K562 (cell line): Measurements from ENCODE around the gene NR1H2. TPM values are rescaled to one million over a fixed set of nuclear protein-coding genes. Genes with fewer than 3 reads are reported as not detected.

ENCODE experiments used
- BCOR ChIP-seq: fragments of 450-650 bp; IDR thresholded peaks from 2 replicates; pipeline ENCODE4 v1.6.1; 2016
- CBX3 ChIP-seq, 2 experiments: IDR thresholded peaks; 1 replicate in 1 of 2; 2 replicates in 1 of 2; pipeline ENCODE4 v1.6.1; 2012; ENCODE audit warnings: inconsistent platforms in 2 of 2, low read length in 2 of 2, borderline replicate concordance in 1 of 2, control low read depth in 1 of 2
- E4F1 ChIP-seq: fragments of 250-450 bp; sonication (Bioruptor Pico); IDR thresholded peaks from 2 replicates; pipeline ENCODE4 v1.5.0; 2021; ENCODE audit warnings: mild to moderate bottlenecking, borderline replicate concordance
- GTF2B ChIP-seq: IDR thresholded peaks from 2 replicates; pipeline ENCODE4 v1.6.1; 2011; ENCODE audit not compliant: insufficient read length; ENCODE audit errors: extremely low read depth
- KDM5B ChIP-seq: fragments of 200-600 bp; sonication (generic); IDR thresholded peaks from 2 replicates; pipeline ENCODE4 v1.6.1; 2012; ENCODE audit warnings: low read depth, mild to moderate bottlenecking, moderate library complexity, low read length, control low read depth, inconsistent platforms; ENCODE audit not compliant: insufficient replicate concordance
- NR2C2 ChIP-seq, 2 experiments: fragments of 200-800 bp in 1 of 2; sonication (Bioruptor generic) in 1 of 2; sonication (generic) in 1 of 2; formaldehyde crosslinking in 1 of 2; IDR thresholded peaks; 2 replicates each; pipeline versions ENCODE4 v1.6.1 to v1.8.0; 2016 to 2022; ENCODE audit warnings: mild to moderate bottlenecking in 1 of 2, missing compliant biosample characterization in 1 of 2, missing genetic modification characterization in 1 of 2, missing genetic modification reagents in 1 of 2
- NR4A1 ChIP-seq, 2 experiments: fragments of 250-450 bp in 1 of 2; fragments of 450-650 bp in 1 of 2; sonication (Bioruptor Pico) in 1 of 2; IDR thresholded peaks; 2 replicates each; pipeline versions ENCODE4 v1.4.0 to v1.6.1; 2016 to 2020; ENCODE audit warnings: mild to moderate bottlenecking in 2 of 2, missing compliant biosample characterization in 1 of 2, missing genetic modification characterization in 1 of 2, moderate library complexity in 1 of 2
- RFX1 ChIP-seq: fragments of 450-650 bp; IDR thresholded peaks from 2 replicates; pipeline ENCODE4 v1.6.1; 2016; ENCODE audit warnings: mild to moderate bottlenecking, moderate library complexity
- SMARCE1 ChIP-seq: fragments of 450-650 bp; IDR thresholded peaks from 2 replicates; pipeline ENCODE4 v1.7.1; 2016; ENCODE audit warnings: mild to moderate bottlenecking
- SNRNP70 ChIP-seq: fragments of 200-400 bp; formaldehyde crosslinking; optimal IDR thresholded peaks from 2 replicates; pipeline ENCODE3; 2017; ENCODE audit warnings: low read depth, low read length
- SPI1 ChIP-seq: IDR thresholded peaks from 2 replicates; pipeline ENCODE4 v1.6.1; 2011; ENCODE audit warnings: low read depth, low read length, control low read depth, borderline replicate concordance
- UBTF ChIP-seq, 2 experiments: IDR thresholded peaks; 2 replicates each; pipeline ENCODE4 v1.6.1; 2012; ENCODE audit warnings: improper control_type of control experiment in 2 of 2, low read depth in 2 of 2, low read length in 2 of 2, borderline replicate concordance in 1 of 2
- ZBTB17 ChIP-seq: fragments of 450-650 bp; formaldehyde crosslinking; IDR thresholded peaks from 2 replicates; pipeline ENCODE4 v1.4.0; 2020; ENCODE audit warnings: mild to moderate bottlenecking
- ZNF143 ChIP-seq: sonication (generic); formaldehyde crosslinking; IDR thresholded peaks from 2 replicates; pipeline ENCODE4 v1.9.0; 2022; ENCODE audit warnings: mild to moderate bottlenecking, missing genetic modification reagents
- ZNF24 ChIP-seq: fragments of 450-650 bp; IDR thresholded peaks from 2 replicates; pipeline ENCODE4 v1.6.1; 2016
- ZNF449 ChIP-seq: fragments of 250-450 bp; sonication (Bioruptor Pico); IDR thresholded peaks from 2 replicates; pipeline ENCODE4 v1.8.0; 2022; ENCODE audit warnings: moderate library complexity, mild to moderate bottlenecking, inconsistent platforms
- ZNF76 ChIP-seq: fragments of 250-450 bp; sonication (Bioruptor Pico); IDR thresholded peaks from 2 replicates; pipeline ENCODE4 v1.4.0; 2020; ENCODE audit warnings: mild to moderate bottlenecking, moderate library complexity, borderline replicate concordance
- polyA plus RNA-seq, 8 experiments: library from polyadenylated mRNA; depleted of rRNA in 4 of 8; stranded (reverse) in 5 of 8; unstranded in 3 of 8; fragments of >200 nt; fragmentation: Nextera tagmentation in 2 of 8; fragmentation: Illumina TruSeq in 1 of 8; extraction: Ambion mirVana in 2 of 8; extraction: Trizol in 1 of 8; gene quantifications; 2 replicates each; pipeline versions ENCODE4 v1.2.1 to v1.2.3, GENCODE V29; 2011 to 2014; ENCODE audit warnings: inconsistent platforms in 1 of 8, missing spikeins in 1 of 8
- total RNA-seq, 7 experiments: library from RNA; depleted of rRNA in 6 of 7; stranded (reverse); fragments of >200 nt in 6 of 7; fragmentation: Illumina TruSeq in 2 of 7; extraction: Trizol in 2 of 7; gene quantifications; 2 replicates each; pipeline versions ENCODE4 v1.2.1 to v1.2.3, GENCODE V29; 2011 to 2021; ENCODE audit warnings: low replicate concordance in 1 of 7

The NR1H2 gene
- total and polyA plus RNA-seq, 9 of the 15 experiments (the other 6 are each of a cell fraction or from before 2014, with no cell fraction given): 0.11 to 73.8 (median 24.0) TPM

- TF ChIP-seq E4F1 (no peak), ZBTB17 (CRISPR knock-in tag) (peak; percentile 77; the same call in 1 of the 2 replicates), SPI1 (peak; percentile 60), KDM5B (peak; percentile 82), ZNF76 (CRISPR knock-in tag) (peak; percentile 85; the same call in 1 of the 2 replicates), SNRNP70 (no peak), ZNF24 (peak; percentile 26; the same call in 1 of the 2 replicates), CBX3 (IDR thresholded peaks at IDR 0.05; ENCODE audit: borderline replicate concordance in 1 of 2, low read length in 2 of 2) (peak in 1 of 2 experiments; percentile 93; a peak in 2 of 3 replicates), SMARCE1 (0 out of 2 replicates have a peak, but pooled peaks have one; percentile 8), BCOR (peak; percentile 78; the same call in 1 of the 2 replicates), ZNF449 (no peak), RFX1 (peak; percentile 90), UBTF (IDR thresholded peaks at IDR 0.05; ENCODE audit: borderline replicate concordance in 1 of 2, low read depth in 2 of 2, low read length in 2 of 2) (peak in 1 of 2 experiments; percentile 83; a peak in 2 of 4 replicates), ZNF143 (CRISPR knock-in tag) (no peak), NR4A1 (CRISPR knock-in tag; IDR thresholded peaks at IDR 0.05) (0 out of 2 replicates have a peak, but pooled peaks have one; percentile 48), NR4A1 (tag; IDR thresholded peaks at IDR 0.05) (peak; percentile 32; the same call in 1 of the 2 replicates), GTF2B (peak; percentile 9), NR2C2 (CRISPR knock-in tag; IDR thresholded peaks at IDR 0.05) (no peak), NR2C2 (tag; IDR thresholded peaks at IDR 0.05) (peak; percentile 88)
Measured at GRCh38 chr19:50376166-50377050, at the start of gene NR1H2 (continued).
